Kidney (tissue), 14 donors: ENCODE measurements around the gene TSHZ2. TPM values are rescaled to one million over a fixed set of nuclear protein-coding genes. Genes with fewer than 3 reads are reported as not detected.
"Not testable (repeated sequence)": the region's sequence is repeated elsewhere in the genome, so short reads cannot be mapped to it uniquely, and the experiment has no call there.

Source experiments
- DNase-seq, 5 donors: peaks; one replicate each; pipeline ENCODE4 v3.0.0-alpha.2; 2013 to 2020
- FAIRE-seq: peaks from 2 replicates; lab custom pipeline; 2012; peaks lifted over from hg19 to GRCh38; lab: Jason Lieb, UNC
- H3K27ac ChIP-seq, 2 donors: one replicate each; pipeline ENCODE4 v1.7.0; 2013; ENCODE audit warnings: low read depth in 2 of 2, low read length in 2 of 2, inconsistent platforms in 1 of 2
- H3K27me3 ChIP-seq: one replicate; pipeline ENCODE4 v1.7.1; 2013; ENCODE audit warnings: low read length, inconsistent platforms; ENCODE audit not compliant: control insufficient read depth, insufficient read depth
- H3K36me3 ChIP-seq, 3 donors: one replicate each; pipeline versions ENCODE4 v1.7.0 to v1.7.1; 2013; ENCODE audit warnings: low read length in 3 of 3, control low read depth in 1 of 3, inconsistent platforms in 1 of 3; ENCODE audit not compliant: insufficient read depth in 3 of 3, control insufficient read depth in 2 of 3
- H3K4me1 ChIP-seq, 3 donors: one replicate each; pipeline versions ENCODE4 v1.7.0 to v1.7.1; 2013; ENCODE audit warnings: low read length in 3 of 3, inconsistent platforms in 1 of 3, low read depth in 1 of 3; ENCODE audit not compliant: control insufficient read depth in 2 of 3, insufficient read depth in 2 of 3
- H3K4me3 ChIP-seq, 3 donors: one replicate each; pipeline versions ENCODE4 v1.7.0 to v1.8.1; 2013; ENCODE audit warnings: low read length in 3 of 3, control low read depth in 1 of 3, inconsistent platforms in 1 of 3
- H3K9ac ChIP-seq, 3 donors: one replicate each; pipeline versions ENCODE4 v1.7.0 to v1.7.1; 2013; ENCODE audit warnings: low read length in 3 of 3, control low read depth in 1 of 3, inconsistent platforms in 1 of 3
- H3K9me3 ChIP-seq, 3 donors: one replicate each; pipeline versions ENCODE4 v1.7.0 to v1.7.1; 2013; ENCODE audit warnings: low read length in 3 of 3, control low read depth in 1 of 3, inconsistent platforms in 1 of 3; ENCODE audit not compliant: control insufficient read depth in 2 of 3, insufficient read depth in 1 of 3
- intact Hi-C: fragments of 100-400 bp; cut with DNase I; formaldehyde crosslinking; loops from one replicate; pipeline ENCODE4 v1.11.1; 2022
- polyA plus RNA-seq: library from polyadenylated mRNA; stranded (reverse); fragments of 350-450 nt; fragmentation: Illumina TruSeq; extraction: RNeasy Lipid Tissue Mini Kit (QIAGEN cat#74804); gene quantifications from one replicate; pipeline ENCODE4 v1.2.3, GENCODE V29; 2014; ENCODE audit warnings: low read depth, low replicate concordance; ENCODE audit not compliant: insufficient read depth
- total RNA-seq: library from RNA; stranded (reverse); fragmentation: NEBNext Ultra II Directional; extraction: Animal tissue kit (Norgen Biotek cat#: 25700); gene quantifications from one replicate; pipeline ENCODE4 v1.2.1, GENCODE V29; 2021
- TF ChIP-seq, protein P1 (sequence below): IDR thresholded peaks from 3 replicates; pipeline ENCODE4 v1.5.1; 2012; ENCODE audit warnings: mild to moderate bottlenecking, moderate library complexity, borderline replicate concordance; ENCODE audit not compliant: insufficient read depth; ENCODE audit errors: extremely low read depth
- donor health status: control.
- donor health status: control.
- donor health status: control.
- donor health status: control.
- donor health status: control.
- donor health status: DM: yes; HTN: yes; CAD: no.
- donor health status: Normal renal cell carcinoma (clear cell type).

The TSHZ2 gene
- total and polyA plus RNA-seq, 2 donors from 2014 or later = 0.86 to 15.5 TPM

DNA sequence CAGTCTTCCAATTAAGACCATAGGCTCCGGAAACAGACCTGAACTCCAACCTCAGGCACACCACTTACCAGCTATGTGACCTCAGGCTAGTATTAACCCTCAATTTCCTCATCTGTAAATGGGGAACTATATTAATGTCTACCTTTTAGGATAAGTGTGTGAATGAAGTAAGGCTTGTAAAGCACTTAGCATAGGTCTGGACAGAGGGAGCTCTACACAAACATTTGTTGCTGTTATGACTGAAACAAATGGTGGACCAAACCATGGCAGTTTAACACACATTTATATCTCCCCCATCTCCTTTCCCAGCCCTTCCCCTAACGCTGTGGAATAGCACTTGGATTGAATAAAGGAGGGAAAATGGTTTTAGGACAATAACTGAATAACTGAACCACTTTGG lies 48.7 kb downstream of the TSHZ2 start:
- no peak overlapping the region for H3K4me3 ChIP-seq
- no peak overlapping the region for H3K9ac ChIP-seq
- DNase-seq (no peak), FAIRE-seq (no peak)
- H3K36me3 ChIP-seq = no peaks in the 10 kb centered on the region
- H3K9me3 ChIP-seq = no peaks in the 10 kb centered on the region
- intact Hi-C loops = no loop called here
- TF ChIP-seq, protein P1, sequence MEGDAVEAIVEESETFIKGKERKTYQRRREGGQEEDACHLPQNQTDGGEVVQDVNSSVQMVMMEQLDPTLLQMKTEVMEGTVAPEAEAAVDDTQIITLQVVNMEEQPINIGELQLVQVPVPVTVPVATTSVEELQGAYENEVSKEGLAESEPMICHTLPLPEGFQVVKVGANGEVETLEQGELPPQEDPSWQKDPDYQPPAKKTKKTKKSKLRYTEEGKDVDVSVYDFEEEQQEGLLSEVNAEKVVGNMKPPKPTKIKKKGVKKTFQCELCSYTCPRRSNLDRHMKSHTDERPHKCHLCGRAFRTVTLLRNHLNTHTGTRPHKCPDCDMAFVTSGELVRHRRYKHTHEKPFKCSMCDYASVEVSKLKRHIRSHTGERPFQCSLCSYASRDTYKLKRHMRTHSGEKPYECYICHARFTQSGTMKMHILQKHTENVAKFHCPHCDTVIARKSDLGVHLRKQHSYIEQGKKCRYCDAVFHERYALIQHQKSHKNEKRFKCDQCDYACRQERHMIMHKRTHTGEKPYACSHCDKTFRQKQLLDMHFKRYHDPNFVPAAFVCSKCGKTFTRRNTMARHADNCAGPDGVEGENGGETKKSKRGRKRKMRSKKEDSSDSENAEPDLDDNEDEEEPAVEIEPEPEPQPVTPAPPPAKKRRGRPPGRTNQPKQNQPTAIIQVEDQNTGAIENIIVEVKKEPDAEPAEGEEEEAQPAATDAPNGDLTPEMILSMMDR = no peak
- no peaks in the 10 kb centered on the region for H3K27me3 ChIP-seq
- peaks cover 0 to 2% (median 0%) of the 10 kb centered on the region in 3 donors for H3K4me1 ChIP-seq
- no peak overlapping the region for H3K27ac ChIP-seq

DNA sequence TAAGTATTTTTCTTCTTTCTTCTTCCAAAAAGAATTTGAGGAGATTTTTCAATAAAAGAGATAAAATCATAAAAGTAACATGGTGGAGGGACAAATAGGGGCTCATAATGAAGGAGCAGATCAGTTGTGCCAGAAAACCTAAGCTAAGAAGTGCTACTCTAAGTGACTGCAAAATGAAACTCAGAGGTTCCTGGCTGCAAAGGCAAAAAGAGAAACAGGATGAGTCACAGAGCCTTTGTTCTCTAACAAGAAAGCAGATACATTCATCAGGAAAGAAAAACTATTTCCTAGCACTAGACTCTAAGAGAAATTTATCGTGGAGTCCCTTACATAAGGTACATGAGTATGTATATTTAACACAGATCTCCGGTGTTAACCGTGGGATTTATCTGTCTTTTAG lies 49.8 kb downstream of the TSHZ2 start:
- no peak for FAIRE-seq
- no peak overlapping the region for H3K27ac ChIP-seq
- peaks cover 0 to 2% (median 0%) of the 10 kb centered on the region in 3 donors for H3K4me1 ChIP-seq
- no peak overlapping the region for H3K9ac ChIP-seq
- DNase-seq = no peak
- H3K9me3 ChIP-seq = no peaks in the 10 kb centered on the region
- no peak overlapping the region for H3K4me3 ChIP-seq
- H3K27me3 ChIP-seq = no peaks in the 10 kb centered on the region
- TF ChIP-seq, protein P1 = no peak
- intact Hi-C loops = no loop called here
- H3K36me3 ChIP-seq = no peaks in the 10 kb centered on the region

DNA sequence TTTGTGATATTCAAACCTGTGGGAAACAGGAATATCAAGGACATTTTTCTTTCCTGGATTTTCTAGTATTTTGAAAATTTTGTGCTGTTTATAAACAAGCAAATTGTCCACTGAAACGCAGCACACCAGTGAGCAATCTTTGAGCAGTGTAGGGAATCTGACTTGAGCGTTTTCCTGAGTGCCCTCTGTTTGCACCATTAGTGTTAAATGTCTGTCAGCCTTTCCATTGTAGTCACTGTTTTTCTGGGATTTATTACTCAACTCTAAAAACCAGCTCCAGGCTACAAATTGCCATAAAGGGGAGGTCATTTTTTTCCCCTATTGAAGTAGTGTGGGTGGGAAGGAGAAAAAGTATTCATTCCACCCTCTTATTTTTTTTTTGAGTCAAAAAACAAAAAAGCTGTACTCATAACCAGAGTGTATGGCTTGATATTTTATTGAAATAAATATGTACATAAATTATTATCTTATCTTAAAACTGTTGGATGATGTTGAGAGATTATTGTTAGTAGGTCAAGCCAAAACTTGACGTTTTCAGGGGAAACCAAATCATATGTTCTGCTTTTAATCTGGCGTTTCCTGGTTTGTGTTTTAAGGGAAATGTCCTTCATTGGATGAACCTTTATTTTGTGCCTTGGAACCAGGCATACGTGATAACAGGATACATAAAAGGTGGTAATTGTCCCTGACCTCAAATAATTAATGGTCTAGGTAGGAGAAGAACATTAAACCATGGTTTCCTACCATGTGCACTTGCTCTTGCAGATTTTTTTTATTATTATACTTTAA lies 51.8 kb downstream of the TSHZ2 start:
- Histone ChIP-seq H3K27ac (no peak overlapping the region), H3K36me3 (no peaks in the 10 kb centered on the region), H3K27me3 (no peaks in the 10 kb centered on the region), H3K9ac (no peak overlapping the region), H3K4me3 (no peak overlapping the region), H3K4me1 (no peaks in the 10 kb centered on the region), H3K9me3 (no peaks in the 10 kb centered on the region)
- FAIRE-seq (no peak), DNase-seq (peak in 2 of 5 donors; percentile 34 to 50)
- intact Hi-C loops = no loop called here
- TF ChIP-seq, protein P1 = no peak

DNA sequence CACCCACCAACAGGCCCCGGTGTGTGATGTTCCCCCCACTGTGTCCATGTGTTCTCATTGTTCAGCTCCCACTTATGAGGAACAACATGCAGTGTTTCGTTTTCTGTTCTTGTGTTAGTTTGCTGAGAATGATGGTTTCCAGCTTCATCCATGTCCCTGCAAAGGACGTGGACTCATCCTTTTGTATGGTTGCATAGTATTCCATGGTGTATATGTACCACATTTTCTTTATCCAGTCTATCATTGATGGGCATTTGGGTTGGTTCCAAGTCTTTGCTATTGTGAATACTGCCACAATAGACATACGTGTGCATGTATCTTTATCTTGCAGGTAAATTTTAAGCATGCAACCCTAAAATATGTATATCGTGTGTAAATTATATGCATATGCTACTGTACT lies 52.5 kb downstream of the TSHZ2 start:
- H3K27me3 ChIP-seq, H3K27ac ChIP-seq, FAIRE-seq, H3K4me1 ChIP-seq, DNase-seq, H3K36me3 ChIP-seq, H3K9ac ChIP-seq, intact Hi-C loops, H3K4me3 ChIP-seq, H3K9me3 ChIP-seq: not testable (repeated sequence)
